ENCODE results near the gene COL3A1.

COL3A1 gene

GRCh38 chr2:188974164-188974563 is at the start of gene COL3A1:
COL3A1 (plus strand) TSS chr2:188974373; CDS start chr2:188974490, 117 bp downstream.
- DNase-seq (ENCODE audit: low read depth): no peak

GRCh38 chr2:188928643-188929042 is 45.5 kb upstream of the COL3A1 start:
- DNase-seq (ENCODE audit: low read depth): no peak

GRCh38 chr2:188931361-188931760 is 42.8 kb upstream of the COL3A1 start:
- DNase-seq (ENCODE audit: low read depth): no peak

GRCh38 chr2:188937228-188938220 is 36.6 kb upstream of the COL3A1 start:
- DNase-seq (ENCODE audit: low read depth): peak; percentile 32

GRCh38 chr2:188940171-188940570 is 34.0 kb upstream of the COL3A1 start:
- DNase-seq (ENCODE audit: low read depth): no peak

- DNase-seq (ENCODE audit: low read depth): no peak
Observed at GRCh38 chr2:188944442-188944841, 29.7 kb upstream of the COL3A1 start.

- no peak for DNase-seq (ENCODE audit: low read depth)
Observed at GRCh38 chr2:188949046-188949818, 24.9 kb upstream of the COL3A1 start.

GRCh38 chr2:188952901-188953300 is 21.3 kb upstream of the COL3A1 start:
- DNase-seq (ENCODE audit: low read depth): no peak

- no peak for DNase-seq (ENCODE audit: low read depth)
Observed at GRCh38 chr2:188956290-188956689, 17.9 kb upstream of the COL3A1 start.

GRCh38 chr2:188956961-188957360 is 17.2 kb upstream of the COL3A1 start:
- DNase-seq (ENCODE audit: low read depth): no peak

GRCh38 chr2:188957646-188958045 is 16.5 kb upstream of the COL3A1 start:
- no peak for DNase-seq (ENCODE audit: low read depth)

GRCh38 chr2:188963741-188964140 is 10.4 kb upstream of the COL3A1 start:
- no peak for DNase-seq (ENCODE audit: low read depth)

GRCh38 chr2:188964976-188965546 is 9.1 kb upstream of the COL3A1 start:
- no peak for DNase-seq (ENCODE audit: low read depth)

GRCh38 chr2:188965563-188965962 is 8.6 kb upstream of the COL3A1 start:
- DNase-seq (ENCODE audit: low read depth): no peak

- DNase-seq (ENCODE audit: low read depth): no peak
Observed at GRCh38 chr2:188966079-188966571, 8.0 kb upstream of the COL3A1 start.

- DNase-seq (ENCODE audit: low read depth): no peak
Observed at GRCh38 chr2:188966728-188967440, 7.3 kb upstream of the COL3A1 start.

GRCh38 chr2:188969236-188969635 is 4.9 kb upstream of the COL3A1 start:
- DNase-seq (ENCODE audit: low read depth): peak; percentile 70

GRCh38 chr2:188969651-188970050 is 4.5 kb upstream of the COL3A1 start:
- no peak for DNase-seq (ENCODE audit: low read depth)

GRCh38 chr2:188970211-188970610 is 4.0 kb upstream of the COL3A1 start:
- no peak for DNase-seq (ENCODE audit: low read depth)

- no peak for DNase-seq (ENCODE audit: low read depth)
Observed at GRCh38 chr2:188971432-188971861, 2.7 kb upstream of the COL3A1 start.

GRCh38 chr2:188973641-188974040 is 532 bp upstream of the COL3A1 start:
- DNase-seq (ENCODE audit: low read depth): no peak
